ENCODE data around the gene KDM3A.

- TF ChIP-seq, protein P1, sequence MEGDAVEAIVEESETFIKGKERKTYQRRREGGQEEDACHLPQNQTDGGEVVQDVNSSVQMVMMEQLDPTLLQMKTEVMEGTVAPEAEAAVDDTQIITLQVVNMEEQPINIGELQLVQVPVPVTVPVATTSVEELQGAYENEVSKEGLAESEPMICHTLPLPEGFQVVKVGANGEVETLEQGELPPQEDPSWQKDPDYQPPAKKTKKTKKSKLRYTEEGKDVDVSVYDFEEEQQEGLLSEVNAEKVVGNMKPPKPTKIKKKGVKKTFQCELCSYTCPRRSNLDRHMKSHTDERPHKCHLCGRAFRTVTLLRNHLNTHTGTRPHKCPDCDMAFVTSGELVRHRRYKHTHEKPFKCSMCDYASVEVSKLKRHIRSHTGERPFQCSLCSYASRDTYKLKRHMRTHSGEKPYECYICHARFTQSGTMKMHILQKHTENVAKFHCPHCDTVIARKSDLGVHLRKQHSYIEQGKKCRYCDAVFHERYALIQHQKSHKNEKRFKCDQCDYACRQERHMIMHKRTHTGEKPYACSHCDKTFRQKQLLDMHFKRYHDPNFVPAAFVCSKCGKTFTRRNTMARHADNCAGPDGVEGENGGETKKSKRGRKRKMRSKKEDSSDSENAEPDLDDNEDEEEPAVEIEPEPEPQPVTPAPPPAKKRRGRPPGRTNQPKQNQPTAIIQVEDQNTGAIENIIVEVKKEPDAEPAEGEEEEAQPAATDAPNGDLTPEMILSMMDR (IDR thresholded peaks at IDR 0.05; ENCODE audit: low read depth, low read length) = no peak
- TF ChIP-seq POLR2A (IDR thresholded peaks at IDR 0.05; ENCODE audit: extremely low read depth, insufficient read length) (no peak), MYC (IDR thresholded peaks at IDR 0.05; ENCODE audit: low read depth, low read length) (no peak)
Measured at GRCh38 chr2:86523491-86523890, 82.3 kb downstream of the KDM3A start.

Data from NB4 (cell line).